Stimulated activated CD4-positive, alpha-beta T cell treated with anti-CD3 and anti-CD28 coated beads, TNF-alpha, amount 100 ng/mL, for 48 hours (primary cell): ENCODE measurements around the gene VWA5B1.

Source experiments
- DNase-seq, 3 donors: peaks; one replicate each; pipeline ENCODE4 v3.0.0-alpha.2; 2020; ENCODE audit warnings: low read depth in 3 of 3

VWA5B1 gene

DNA sequence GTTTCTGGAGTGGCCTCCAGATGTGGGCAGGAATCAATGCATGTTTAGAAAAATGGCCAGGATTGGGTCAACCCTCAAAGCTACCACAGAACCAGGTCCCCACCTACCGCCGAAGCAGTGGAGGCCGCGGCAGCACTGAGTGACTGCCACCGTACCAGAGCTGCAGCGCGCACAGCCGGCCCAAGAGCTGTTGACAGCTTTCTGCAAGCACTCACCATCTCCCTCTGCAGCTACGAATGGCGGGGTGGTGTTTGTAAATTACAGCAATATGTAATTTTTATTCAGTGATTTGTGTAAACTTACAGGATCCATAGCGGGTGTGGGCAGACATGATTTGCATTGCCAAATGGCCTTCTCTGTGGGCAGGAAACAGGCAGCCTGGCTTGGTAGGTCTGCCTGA is 98.9 kb downstream of the VWA5B1 start:
- no peak for DNase-seq

DNA sequence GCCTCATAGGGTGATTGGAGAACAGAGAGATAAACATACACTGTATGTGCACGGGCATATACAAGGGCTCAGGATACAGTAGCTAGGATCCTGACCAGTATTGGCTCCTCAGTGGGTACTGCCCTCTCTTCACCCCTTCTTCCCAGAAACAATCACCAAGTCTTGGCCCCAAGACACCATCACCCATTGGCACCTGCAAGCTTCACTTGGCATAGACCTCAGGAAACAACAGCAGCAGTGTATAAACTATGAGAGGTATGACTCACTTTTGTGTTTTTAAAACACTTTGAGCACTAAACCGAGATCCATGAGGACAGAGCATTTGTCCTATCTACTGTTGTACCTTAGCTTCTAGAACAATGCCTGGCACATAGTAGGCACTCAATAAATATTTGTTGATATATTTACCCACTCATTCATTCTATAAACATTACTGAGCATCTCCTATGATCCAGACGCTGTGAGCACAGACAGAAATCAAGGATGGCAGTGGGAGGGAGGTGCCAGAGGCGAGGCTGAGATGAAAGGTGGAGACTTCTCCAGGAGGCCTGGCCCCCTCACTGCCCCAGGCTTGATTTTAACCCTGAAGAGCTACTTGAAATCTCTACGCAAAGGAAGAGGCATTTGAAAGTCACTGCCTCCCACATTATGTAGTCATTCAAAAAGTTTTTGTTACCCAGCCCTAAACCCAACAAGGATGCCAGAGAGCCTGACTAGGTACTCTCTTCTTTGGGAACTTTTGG is 100.1 kb downstream of the VWA5B1 start:
- no peak for DNase-seq

GRCh38 chr1:20395255-20395654 is 104.6 kb downstream of the VWA5B1 start:
- no peak for DNase-seq

DNA sequence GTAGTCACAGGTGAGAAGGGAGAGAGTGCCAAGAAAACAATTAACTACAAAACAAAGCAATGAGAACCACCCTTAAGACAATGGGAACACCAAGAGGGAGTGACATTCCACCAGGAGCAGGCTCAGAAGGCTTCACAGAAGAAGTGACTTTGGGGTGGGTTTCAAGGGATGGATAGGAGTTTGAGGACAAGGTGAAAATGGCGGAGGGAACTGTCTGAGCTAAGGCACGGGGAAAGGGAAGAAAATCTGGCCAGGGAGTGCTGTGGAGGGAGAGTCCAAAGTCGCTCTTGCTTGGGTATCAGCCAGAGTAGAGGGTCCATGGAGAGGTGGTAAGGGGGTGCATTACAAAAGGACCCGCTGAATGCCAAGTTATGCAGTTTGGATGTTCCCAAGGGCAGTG is 108.1 kb downstream of the VWA5B1 start:
- DNase-seq, result no peak

GRCh38 chr1:20399196-20399595 is 108.5 kb downstream of the VWA5B1 start:
- DNase-seq, result no peak

DNA sequence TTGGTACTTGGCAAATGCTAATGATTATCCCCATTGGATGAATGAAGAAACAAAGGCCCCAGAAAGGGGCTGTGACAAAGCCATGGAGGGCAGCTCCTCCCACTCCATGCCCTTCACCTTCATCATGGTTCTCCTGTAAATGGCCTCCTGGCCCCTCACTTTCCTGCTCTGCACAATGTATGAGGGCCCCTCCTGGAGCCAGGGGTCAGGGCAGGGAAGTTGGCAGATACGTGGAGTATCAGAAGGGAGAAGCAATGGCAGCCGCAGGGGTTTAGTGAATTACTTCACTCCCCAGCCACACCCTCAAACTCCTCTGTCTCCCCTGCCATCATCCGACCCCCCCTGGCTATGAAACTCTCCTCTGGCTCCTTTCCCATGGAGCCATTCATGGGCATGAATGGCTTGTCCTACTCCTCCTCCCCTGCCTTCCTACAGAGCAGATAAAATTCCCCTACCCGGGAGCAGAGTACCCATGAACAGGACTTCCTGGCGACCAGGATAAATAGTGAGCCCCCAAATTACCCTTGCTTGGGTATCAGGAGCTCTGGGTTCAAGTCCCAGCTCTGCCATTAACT is 109.0 kb downstream of the VWA5B1 start:
- DNase-seq, result no peak

- no peak for DNase-seq
Observed at GRCh38 chr1:20400341-20401177, 109.9 kb downstream of the VWA5B1 start.

GRCh38 chr1:20401405-20402010 is 110.8 kb downstream of the VWA5B1 start:
- DNase-seq, result no peak

DNA sequence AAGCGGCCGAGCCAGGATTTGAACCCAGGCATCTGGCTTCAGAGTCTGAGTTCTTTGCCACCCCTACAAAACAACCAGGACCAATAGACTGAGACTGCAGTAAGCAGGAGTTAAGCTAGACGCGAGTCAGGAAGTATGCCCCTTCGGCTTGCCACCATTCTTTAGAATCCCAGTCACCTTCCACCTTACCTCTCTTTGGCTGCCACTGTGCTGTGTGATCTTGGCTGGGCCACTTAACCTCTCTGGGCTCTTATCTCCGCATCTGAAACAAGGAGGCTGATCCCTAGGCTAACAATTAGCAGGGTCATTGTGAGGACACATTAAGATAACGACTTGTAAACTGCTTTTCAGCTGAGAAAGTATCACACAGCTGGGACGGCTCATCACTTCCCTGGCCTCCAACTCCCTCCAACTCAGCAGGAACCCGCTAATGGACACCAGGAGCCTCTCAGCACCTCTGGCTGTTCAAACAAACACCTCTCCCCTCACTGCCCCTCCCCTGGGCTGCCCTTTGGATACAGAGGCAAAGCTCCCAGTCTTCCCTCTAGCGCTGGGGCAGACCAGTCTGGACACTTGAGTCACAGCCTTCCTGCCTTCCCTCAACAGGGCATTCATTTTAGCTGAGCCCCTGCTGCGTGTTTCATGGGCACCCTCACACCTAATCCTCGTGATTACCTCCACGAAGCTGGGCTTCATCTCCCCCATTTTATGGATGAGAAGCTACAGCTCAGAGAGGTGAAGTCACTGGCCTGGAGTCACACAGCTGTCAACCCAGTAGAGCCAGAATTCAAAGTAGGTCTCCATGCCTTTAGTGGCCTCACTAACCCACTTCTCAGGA is 112.1 kb downstream of the VWA5B1 start:
- no peak for DNase-seq

DNA sequence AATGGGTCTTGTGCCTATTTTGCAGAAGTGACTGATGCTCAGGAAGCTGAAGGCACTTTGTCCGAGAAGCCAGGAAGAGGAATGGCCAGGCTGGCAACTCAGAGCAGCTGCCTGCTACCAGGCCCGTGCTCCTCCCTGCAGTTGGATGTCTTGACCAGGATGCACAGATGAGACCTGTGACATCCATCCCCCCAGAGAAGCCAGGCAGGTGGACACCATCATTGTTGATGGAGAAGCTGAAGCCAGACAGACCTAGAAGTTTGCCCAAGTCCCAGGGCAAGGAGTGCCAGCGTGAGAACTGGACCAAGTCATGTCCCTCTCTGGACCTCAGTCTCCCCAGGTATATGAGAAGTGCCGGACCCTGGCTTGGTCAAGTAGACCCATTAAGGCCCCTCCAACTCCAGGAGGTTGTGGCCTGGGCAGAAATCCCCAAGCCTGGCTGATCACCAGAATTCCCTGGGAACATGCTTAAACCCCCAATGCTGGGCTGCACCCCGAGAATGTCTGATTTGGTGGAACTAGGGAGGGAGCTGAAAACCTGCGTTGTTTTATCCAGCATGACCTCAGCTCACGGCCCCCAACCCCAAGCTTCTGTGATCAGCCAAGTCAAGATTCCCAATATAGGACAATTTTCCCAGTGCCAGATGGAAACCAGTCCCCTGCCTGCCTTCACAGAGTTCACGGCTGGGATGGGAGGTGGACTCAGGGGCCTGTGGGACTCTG is 112.9 kb downstream of the VWA5B1 start:
- DNase-seq, result no peak

- DNase-seq, result no peak
Observed at GRCh38 chr1:20404466-20404865, 113.8 kb downstream of the VWA5B1 start.
